Brain pericyte (primary cell): Measurements from ENCODE around the gene TRABD2B.
A peak's percentile ranks its signal among the peaks of the same experiment; 100 is the strongest.

Source experiments
- DNase-seq: peaks from one replicate; pipeline ENCODE4 v3.0.0-alpha.2; 2012; ENCODE audit warnings: low read depth, low spot score

Gene TRABD2B

DNA sequence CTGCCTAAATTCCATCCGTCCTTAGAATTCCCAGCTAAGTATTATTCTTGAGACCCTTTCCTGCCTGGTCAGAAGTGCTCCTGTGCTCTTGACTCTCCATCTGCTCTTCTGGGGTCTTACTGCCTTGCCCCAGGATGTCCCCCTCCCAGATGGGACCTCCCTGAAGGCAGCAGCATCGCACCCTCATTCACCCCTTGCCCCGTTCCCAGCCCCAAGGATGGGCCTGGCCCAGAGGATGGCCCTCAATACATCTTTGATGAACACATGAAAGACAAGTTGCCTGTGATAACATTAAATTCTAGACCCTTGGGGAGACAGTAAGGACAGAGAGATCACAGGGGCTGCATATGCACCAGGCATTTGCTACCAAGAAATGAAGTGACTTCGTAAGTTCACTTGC, 167.2 kb downstream of the TRABD2B start:
- DNase-seq: no peak

DNA sequence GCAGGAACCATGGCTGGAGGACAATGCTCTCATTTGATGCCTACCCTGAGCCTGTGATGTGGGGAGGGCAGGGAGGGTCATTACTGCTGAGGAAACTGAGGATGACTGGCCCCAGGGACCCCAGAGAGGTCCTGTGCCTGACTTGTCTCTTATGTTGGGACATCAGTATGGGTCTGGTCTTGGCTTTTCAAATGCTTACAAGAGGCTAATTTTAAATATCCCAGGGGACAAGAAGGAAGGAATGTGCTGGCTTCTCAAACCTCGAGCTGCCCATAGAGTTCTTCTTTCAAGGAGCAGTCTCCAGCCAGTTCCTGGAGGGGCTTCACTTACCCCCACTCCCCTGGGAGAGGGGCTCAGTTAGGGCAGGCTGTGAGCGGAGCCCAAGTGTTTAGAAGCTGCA, 168.2 kb downstream of the TRABD2B start:
- no peak for DNase-seq

DNA sequence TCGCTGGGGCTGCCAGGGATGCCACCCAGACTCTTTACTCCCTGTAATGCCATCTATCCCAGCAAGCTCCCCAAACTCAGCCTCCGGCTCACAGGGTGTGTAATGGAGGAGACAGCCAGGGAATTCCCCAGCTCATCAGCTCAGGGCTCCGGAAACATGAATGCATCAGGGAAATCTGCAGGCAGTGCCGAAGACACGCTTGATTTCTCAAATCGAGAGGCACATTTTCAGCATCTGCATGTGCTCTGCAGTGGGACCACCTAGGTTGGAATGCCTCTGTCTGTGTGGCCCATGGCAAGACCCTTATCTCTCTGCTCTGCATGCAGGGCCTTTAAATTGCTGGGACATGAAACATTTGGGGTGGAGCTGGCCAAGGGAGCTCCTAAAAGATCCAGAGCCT, 170.1 kb downstream of the TRABD2B start:
- DNase-seq: no peak

DNA sequence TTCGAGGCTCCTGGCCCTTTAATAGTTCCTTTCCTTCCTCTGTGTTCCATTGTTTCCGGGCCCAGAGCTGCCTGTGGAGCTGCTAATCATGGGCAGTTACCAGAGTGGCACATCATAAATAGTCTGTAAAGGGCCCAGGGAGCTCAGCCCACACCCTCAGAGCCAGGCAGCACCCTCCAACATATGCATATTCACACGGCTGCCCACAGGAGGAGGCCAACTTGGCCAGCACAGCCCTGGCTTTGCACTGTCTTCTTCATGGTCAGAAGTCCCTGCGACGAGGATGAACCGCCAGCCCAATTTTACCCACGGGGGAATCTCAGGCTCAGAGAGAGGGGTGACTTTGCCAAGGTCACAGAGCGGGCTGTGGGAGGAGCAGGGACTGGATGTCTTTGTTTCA, 172.5 kb downstream of the TRABD2B start:
- DNase-seq: no peak

DNA sequence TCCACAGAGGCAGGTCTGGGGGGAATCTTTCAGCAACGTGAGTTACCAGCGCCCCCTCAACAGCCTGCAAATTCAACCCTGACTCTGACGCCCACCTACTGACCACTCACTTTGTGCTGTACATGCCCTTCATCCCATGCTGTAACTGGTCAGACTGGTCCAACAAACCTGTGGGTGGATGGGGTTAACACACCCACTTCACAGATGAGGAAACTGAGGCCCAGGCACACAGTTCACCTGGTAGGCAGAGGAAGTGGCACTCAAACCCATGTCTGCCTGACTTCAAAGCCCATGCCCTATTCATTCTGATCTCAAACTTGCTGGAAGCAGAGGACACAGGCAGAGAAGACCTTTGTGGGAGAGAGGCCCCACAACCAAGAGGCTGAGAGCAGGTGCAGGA, 172.9 kb downstream of the TRABD2B start:
- DNase-seq: no peak

DNA sequence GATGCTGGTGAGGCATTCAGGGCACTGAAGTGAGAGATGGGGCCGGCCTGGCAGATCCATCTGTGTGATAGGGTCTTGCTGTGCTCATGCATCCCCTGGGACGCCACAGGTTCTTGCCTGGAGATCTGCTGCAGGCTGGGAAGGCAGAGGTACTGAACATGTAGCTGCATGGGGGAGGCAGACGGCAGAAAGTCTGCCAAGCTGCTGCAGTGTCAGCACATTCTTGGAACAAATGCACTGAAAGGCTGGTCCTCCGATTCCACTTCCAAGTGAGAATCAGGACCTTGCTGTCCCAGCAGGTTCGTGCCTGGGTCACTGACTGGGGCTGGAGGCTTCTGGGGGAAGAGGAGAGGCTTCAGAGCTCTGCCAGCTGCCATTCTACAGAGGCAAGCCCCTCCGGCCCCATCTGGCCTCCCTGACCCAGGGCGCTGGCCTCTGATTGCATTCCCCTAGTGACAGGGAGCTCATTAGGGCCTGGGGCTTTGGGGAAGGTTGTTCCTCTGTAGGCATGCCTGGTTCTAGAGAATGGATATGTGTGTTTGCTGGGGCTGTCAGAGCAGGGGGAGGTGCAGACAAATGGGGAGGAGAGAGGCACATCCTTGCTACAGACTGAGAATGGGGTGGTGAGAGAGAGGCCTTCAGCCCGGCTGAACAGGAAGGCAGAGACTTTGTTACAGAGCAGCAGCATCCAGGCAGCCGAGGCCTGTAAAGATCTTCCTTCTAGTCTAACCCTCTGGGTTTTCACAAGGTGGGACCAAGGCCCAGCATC, 174.0 kb downstream of the TRABD2B start:
- DNase-seq: no peak

DNA sequence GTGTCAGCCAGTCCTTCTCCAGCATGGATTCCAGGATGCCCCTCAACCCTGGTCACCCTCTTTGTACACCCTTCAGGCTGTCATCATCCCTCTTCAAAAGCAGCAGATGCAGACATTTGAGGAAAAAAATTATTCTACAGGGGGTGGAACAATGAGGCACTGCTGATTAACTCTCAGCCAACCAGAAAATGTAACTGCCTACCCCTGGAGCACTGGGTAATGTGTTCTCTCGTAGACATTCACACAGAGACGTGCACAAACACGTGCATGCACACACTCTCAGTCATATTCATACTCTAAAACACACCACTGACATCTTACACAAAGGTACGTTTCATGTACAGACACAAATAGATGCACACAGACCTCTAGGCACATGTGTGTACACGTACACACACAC, 175.4 kb downstream of the TRABD2B start:
- no peak for DNase-seq

DNA sequence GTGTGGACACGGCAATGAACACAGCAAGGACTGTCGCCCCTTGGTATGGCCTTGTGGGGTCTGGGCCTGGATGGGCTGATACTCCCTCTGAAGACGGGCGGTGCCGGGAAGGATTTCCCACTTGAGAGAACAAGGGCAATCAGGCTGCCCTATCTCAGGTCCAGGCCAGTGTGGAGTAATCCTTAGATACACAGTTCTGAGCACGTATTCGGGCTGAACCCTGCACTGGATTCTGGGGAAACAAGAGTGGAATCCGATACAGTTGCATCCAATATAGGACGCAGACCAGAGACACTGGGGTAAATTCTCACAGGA, 177.7 kb downstream of the TRABD2B start:
- no peak for DNase-seq

DNA sequence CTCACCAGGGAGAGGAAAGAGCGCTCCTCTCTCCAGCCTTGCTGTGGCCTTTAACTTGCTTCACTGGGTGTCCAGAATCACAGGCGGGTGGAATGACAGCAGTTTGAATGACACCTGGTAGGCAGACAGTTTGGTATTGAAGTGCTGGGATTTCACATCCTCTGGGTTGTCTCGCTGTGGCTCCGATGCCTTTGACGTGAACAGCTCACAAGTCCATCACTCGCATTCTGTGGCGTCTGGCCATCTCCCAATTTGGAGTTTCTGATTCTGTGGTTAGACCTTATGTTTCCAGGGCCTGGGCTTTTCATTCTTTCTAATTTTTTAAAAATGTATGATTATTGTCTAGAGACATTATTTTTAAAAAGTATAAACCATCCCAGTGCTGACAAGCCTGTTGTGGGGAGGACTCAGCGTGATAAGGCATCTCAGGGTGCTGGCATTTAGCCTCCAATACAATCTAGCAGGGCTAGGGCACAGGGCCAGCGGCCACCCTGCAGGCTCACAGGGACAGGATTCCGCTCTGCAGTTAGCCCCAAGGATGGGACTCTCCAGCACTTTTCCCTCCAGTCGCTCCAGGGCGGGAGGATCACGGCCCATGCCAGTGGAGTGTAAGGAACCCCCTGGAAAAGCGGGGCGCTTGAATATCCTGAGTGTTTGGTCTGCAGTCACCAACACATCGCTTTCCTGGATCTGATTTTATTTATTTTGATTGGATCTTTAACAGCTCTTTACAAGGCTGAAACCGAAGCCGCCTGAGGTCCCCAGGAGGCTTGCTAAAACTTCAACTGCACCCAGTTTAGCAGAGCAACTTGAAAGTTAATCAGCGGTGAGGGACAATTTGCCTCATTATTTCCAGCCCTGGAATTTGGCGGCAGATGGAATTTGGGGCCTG, 178.3 kb downstream of the TRABD2B start:
- DNase-seq: no peak

DNA sequence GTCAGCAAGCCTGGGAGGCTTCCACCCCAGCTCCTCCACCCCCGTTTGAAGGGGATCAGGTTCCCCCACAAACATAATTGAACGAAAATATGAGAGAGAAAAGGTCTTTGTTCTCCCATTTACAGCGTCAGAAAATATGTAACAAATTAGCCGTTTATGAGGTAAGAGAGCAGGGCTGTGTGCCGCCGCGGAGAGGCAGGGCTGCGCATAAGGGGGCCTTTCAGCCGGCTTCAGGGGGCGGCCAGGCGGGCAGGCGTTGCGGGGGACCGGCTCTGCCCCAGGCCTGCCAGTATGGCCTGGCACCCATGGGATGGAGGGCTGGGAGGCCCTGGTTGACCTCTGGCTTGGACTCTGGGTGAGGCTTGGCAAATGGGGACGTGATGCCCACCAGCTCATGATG, 179.3 kb downstream of the TRABD2B start:
- DNase-seq: no peak

DNA sequence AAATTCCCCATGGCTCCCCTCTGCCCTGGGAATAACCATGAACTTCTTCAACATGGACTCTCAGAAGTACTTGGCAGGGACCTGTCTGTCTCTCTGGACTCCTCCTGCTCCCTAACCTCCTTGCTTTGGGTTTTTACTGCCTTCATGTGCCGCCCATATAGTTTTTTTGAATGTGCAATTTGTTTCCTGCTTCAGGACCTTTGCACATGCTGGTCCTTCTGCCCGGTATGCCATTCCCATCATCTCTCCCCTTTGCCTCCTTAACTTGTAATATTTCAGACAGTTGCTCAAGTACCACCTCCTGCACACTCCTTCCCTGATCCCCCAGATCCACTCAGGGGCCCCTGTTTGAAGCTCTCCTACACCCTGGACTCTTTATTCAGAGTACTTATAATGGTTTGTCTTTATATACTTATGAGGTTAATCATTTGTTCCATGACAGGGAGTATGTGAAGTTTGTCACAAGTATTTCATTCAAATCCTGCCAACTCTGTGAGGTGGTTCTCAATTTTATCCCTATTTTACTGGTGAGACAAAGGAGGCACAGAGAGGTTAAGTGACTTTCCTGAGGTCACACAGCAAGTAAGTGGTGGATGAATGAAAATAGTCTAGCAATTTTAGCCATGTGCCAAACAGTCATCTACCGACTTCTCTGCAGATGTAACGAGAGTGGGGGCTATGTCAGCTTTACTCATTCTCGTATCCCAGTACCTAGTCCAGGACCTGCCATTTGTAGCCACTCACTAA, 180.7 kb downstream of the TRABD2B start:
- DNase-seq: no peak

DNA sequence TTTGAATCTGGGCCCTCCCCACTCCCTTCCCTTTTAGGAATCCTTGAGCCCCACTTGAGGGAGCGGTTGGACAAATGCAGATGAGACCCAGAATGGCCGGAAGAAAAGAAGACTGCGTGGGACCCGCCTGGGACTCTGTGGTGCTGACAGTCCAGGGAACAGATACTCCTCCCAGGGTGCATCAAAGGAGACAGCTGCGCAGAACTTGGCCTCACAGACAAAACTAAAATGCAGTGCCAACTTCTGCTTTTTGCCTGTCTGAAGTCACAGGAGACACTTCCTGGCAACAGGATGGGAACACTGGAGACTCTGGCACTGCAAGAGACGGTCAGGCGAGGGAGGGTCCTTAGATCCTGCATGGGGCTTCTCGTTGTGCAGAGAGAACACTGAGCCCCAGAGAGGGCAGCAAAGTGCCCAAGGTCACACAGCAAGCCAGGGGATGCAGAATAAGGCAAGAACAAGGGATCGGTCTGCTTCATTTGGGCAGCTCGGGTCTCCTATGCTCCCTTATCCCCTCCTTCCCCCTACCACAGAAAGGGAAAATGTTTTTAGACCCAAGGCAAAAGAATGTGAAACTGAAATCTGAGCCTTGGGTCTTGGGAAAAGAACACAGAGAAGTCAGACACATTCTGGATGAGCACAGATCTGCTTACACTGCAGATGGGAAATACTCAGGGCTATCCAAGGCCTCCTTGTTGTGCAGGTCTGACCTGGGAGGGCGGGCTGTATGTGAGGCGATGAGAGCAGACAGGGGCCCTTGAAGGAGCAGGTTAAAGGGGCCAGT, 182.4 kb downstream of the TRABD2B start:
- no peak for DNase-seq

DNA sequence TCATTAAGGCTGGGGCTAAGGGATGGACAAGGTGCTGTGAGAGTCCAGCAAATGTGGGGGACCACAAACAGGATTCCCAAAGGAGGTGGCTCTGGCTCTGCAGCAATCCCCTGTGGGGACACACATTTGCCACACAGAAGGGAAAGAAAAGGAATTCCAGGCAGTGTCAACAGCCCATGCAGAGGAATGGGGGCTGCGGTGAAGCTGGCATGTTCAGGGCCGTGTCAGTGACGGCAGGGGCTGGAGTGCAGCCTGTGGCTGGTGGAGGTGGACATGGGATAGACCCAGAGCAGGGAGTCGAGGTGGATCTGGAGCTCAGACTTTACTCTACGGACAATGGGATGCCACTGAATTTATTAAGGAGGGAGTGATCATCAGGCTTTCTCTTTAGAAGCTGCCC, 183.2 kb downstream of the TRABD2B start:
- no peak for DNase-seq

DNA sequence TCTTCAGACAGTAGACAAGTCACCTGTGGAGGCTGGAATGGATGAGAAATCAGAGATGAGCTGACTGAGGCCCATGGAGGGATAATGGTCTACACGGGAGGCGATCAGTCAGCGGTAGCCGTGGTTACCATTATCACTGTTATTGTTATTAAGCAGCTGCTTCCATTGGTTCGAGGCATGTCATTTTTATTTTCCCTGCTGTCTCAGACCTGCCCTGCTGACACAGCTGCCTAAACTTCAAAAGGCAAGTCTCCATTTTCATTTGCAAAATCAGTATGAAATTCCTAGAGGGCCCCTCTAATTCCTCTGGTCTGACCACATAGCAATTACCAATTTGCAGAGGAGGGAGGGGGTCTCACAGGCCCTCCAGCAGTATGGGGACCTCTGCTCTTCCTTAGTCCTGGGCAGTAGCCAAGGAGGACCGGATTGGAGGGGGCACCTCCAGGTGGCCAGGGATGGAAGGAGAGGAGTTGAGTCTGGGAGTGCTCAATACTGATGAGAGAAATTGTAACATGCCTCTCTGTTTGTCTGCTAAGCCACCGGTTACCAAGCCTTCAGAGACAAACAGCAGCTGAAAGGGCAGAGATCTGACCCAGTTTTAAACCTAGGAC, 184.2 kb downstream of the TRABD2B start:
- no peak for DNase-seq

DNA sequence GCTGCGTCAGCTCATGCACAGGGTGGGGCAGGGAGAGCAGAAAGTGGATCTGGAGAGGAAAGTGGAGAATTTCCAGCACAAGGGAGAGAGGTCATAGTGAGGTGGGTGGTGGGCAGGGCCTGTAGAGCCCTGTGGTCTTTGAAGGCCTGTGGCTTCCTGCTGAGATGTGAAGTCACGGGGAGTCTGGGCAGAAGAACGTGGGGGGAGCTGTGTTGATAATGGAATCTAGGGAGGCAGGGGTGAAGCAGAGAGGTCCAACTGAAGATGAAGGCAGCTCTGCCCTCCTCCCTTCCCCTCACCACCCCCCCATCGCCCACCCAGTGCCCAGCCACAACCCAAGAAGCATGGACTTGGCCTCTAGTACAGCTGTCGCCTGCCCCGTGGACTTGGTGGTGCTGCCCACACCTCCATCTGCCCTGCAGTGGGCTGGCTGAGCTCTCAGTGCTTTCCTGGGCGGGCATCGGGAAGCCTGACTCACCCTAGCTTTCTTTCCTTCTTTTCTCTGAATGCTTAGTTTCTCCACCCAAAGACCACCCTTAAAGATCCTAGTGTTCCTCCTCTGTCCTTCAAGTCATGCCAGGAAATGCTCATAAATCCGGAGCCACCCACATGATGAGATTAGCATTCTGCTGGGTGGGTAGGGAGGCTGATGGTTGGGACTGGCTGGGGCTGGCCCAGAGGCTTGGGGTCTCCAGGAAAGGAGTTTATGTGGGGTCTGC, 186.1 kb downstream of the TRABD2B start:
- DNase-seq: no peak

DNA sequence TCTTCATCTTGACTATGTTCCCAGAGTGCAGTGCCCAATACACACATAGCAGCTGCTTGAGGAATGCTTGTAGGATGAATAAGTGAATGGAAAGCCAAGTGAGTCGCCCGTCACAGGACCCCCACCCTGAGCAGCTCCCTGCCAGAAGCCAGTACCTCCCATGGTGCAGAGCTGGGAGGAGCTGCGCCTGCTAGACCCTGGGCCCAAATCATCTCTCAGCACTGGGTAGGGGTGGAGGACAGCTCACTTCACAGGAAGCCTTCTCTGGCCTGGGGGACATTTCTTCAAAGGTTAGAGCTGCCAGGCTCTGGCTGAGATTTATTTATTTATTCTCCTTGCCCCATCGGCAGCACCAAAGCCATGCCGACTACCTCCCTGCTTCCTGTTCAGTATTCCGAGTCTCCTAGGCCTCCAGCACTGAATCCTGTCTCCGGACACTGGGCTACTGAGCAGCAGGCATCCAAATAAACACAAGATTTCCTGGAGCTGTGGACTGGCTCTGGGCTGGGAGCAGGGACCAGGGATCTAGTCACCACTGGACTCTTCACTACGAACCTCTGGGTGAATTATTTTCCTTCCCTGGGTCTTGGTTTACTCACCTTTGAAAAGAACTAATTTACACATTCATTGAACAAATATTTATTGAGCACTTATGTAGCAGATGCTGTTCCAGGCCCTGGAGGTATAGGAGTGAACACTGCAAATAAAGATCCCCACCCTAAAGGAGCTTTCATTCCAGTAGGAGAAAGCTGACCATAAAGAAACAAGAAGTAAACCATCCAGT, 187.7 kb downstream of the TRABD2B start:
- DNase-seq: peak; percentile 8

DNA sequence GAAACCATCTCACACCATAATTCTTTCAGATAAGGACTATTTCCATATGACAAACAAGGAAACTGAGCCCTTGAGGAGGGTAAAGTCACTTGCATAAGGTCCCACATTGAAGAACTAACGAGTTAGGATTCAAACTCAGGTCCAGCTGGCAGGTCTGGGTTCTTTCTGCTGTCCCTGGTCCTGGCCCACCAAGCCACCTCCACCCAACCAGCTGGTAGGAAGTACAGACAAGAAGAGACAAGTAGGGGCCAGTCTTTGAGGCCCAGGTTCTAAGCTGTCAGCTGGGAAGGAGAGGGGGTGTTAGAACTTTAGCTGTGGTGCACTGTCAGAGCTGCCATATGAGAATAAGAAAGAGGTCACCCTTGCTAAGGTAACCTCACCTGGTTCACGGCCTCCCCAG, 188.6 kb downstream of the TRABD2B start:
- DNase-seq: no peak

DNA sequence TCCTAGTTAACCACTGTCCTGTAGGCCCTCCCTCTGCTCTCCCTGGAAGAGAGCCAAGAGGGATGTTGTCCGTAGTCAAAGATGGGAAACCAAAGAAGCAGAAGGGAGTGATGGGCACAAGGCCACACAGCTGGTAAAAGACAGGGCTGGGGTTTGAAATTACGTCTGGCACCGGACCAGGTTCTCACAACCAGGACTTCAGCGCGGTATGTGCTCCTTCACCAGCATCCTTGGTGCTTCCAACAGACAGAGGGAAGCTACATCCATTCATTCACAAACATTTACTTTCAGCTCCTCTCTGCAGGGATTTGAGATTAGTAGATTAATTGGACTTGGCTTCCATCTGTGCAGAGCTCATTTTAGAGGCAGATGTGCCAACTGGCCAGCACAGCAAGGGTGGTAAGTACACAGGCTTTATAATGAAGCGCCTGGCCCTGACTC, 191.2 kb downstream of the TRABD2B start:
- no peak for DNase-seq

DNA sequence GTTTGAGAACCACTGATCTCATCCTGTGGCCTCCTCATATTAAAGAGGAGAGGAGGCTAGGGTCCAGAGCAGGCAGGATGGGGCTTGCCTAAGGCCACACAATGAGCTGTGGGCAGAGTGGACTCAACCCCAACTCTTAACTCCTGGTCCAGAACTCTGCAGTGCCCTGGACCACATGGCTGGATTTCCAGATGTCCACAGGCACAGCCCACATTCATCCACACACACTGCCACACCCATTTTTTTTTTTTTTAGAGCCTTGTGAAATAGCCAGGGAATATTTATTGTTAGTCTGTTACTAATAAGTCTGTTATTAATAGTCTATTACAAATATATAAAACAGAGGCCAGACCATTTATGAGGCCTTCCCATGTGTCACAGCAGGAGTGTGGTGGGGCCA, 192.2 kb downstream of the TRABD2B start:
- no peak for DNase-seq
